NT2/D1 (cell line): ENCODE measurements around the gene LYST.

ENCODE experiments used
- SUZ12 ChIP-seq: IDR thresholded peaks from 2 replicates; pipeline ENCODE4 v1.6.1; 2011; ENCODE audit not compliant: insufficient read length, insufficient read depth; ENCODE audit errors: extremely low read depth
- YY1 ChIP-seq: IDR thresholded peaks from 2 replicates; pipeline ENCODE4 v1.6.1; 2011; ENCODE audit not compliant: insufficient read length, insufficient read depth
- ZNF274 ChIP-seq: IDR thresholded peaks from 2 replicates; pipeline ENCODE4 v1.6.1; 2011; ENCODE audit warnings: mild to moderate bottlenecking, low read depth, low read length

- no peak for TF ChIP-seq SUZ12
- no peak for TF ChIP-seq YY1
- no peak for TF ChIP-seq ZNF274
Observed at GRCh38 chr1:235759336-235759735, 107.4 kb downstream of the LYST start.
